ENCODE measurements around the gene ANK3.

ANK3 gene

GRCh38 chr10:60291344-60291930, 98.2 kb downstream of the ANK3 start (continued):
- TF ChIP-seq ZBTB8A (tag by site-specific recombination; IDR thresholded peaks at IDR 0.05) (no peak), MYNN (tag by site-specific recombination; IDR thresholded peaks at IDR 0.05; ENCODE audit: borderline replicate concordance) (no peak), ZNF580 (tag by site-specific recombination; IDR thresholded peaks at IDR 0.05) (no peak), ZNF426 (tag by site-specific recombination; IDR thresholded peaks at IDR 0.05) (no peak), ZNF548 (tag by site-specific recombination; IDR thresholded peaks at IDR 0.05) (no peak)

- H3K9me3 ChIP-seq (ENCODE audit: control insufficient read depth, insufficient read depth, low read depth, low read length): no peaks in the 10 kb centered on the region
- no peak for TF ChIP-seq ZNF529 (tag by site-specific recombination; IDR thresholded peaks at IDR 0.05; ENCODE audit: insufficient replicate concordance)
- no peak for TF ChIP-seq ZNF501 (tag by site-specific recombination; IDR thresholded peaks at IDR 0.05)
- TF ChIP-seq AEBP2 (tag by site-specific recombination; IDR thresholded peaks at IDR 0.05; ENCODE audit: borderline replicate concordance): no peak
- TF ChIP-seq ZIC2 (tag by site-specific recombination; IDR thresholded peaks at IDR 0.05): peak; percentile 58
- no peak for TF ChIP-seq HOXC10 (CRISPR knock-in tag; IDR thresholded peaks at IDR 0.05)
- ChIA-PET POLR2A (no interaction called here), CTCF (interaction anchor here (0.8 kb wide), 1 partner anchor 384 kb away, joined by 3 read pairs; the partner anchor contains the start of gene CCDC6)
- no peak overlapping the region for H3K4me3 ChIP-seq (ENCODE audit: low read depth, low read length)
- peaks cover 10% of the 10 kb centered on the region for H3K4me1 ChIP-seq (ENCODE audit: control insufficient read depth, insufficient read depth, low read length)
- no peak overlapping the region for H3K27ac ChIP-seq (ENCODE audit: extremely low read depth, low read depth, low read length)
- no peaks in the 10 kb centered on the region for H3K36me3 ChIP-seq (ENCODE audit: control insufficient read depth in 2 of 2, insufficient read depth in 1 of 2, low read length in 2 of 2)
Observed at GRCh38 chr10:60290558-60290957, 99.1 kb downstream of the ANK3 start.

- no peaks in the 10 kb centered on the region for H3K36me3 ChIP-seq (ENCODE audit: control insufficient read depth in 2 of 2, insufficient read depth in 1 of 2, low read length in 2 of 2)
- no peaks in the 10 kb centered on the region for H3K9me3 ChIP-seq (ENCODE audit: control insufficient read depth, insufficient read depth, low read depth, low read length)
- no peak overlapping the region for H3K4me3 ChIP-seq (ENCODE audit: low read depth, low read length)
- no peak overlapping the region for H3K27ac ChIP-seq (ENCODE audit: extremely low read depth, low read depth, low read length)
- ChIA-PET CTCF (interaction anchor here (0.6 to 0.7 kb wide), 2 partner anchors 10 to 1747 kb away, joined by 3 to 5 read pairs; no protein-coding TSS in a partner anchor), POLR2A (no interaction called here)
- H3K4me1 ChIP-seq (ENCODE audit: control insufficient read depth, insufficient read depth, low read length): peaks cover 10% of the 10 kb centered on the region
- no peak for TF ChIP-seq ZBTB48 (tag by site-specific recombination; IDR thresholded peaks at IDR 0.05)
- no peak for TF ChIP-seq ZBTB7A (tag by site-specific recombination; IDR thresholded peaks at IDR 0.05; ENCODE audit: low read depth)
- TF ChIP-seq ZNF600 (tag by site-specific recombination; IDR thresholded peaks at IDR 0.05): no peak
- no peak for TF ChIP-seq MYNN (tag by site-specific recombination; IDR thresholded peaks at IDR 0.05; ENCODE audit: borderline replicate concordance)
- TF ChIP-seq GLIS1 (tag by site-specific recombination; IDR thresholded peaks at IDR 0.05): no peak
- TF ChIP-seq KLF9 (tag by site-specific recombination; IDR thresholded peaks at IDR 0.05; ENCODE audit: low read depth): no peak
- no peak for TF ChIP-seq ZNF394 (tag by site-specific recombination; IDR thresholded peaks at IDR 0.05; ENCODE audit: borderline replicate concordance)
Observed at GRCh38 chr10:60289800-60290199, 99.9 kb downstream of the ANK3 start.

DNA sequence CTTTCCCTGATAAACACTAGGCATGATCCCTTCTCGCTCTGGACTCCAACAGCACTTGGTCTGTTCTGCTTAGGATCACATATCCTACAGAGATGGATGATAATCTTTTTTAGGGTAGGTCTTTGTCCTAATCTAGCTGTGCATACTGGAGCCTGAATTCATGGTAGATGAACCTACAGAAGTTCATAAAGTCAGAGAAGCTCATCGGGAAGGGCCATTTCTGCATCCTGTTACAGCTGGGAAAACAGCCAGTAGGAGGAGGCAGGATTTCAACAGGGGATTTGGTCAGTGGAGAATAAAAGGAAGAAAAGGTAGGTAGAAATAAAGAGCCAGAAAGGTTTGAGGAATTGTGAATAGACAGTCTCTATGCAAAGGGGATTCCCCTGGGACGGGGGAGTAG, 101.4 kb downstream of the ANK3 start:
- ChIA-PET CTCF (interaction anchor here (0.8 kb wide), 1 partner anchor 49 kb away, joined by 3 read pairs; no protein-coding TSS in a partner anchor), POLR2A (no interaction called here)
- H3K27ac ChIP-seq (ENCODE audit: extremely low read depth, low read depth, low read length): no peak overlapping the region
- no peaks in the 10 kb centered on the region for H3K36me3 ChIP-seq (ENCODE audit: control insufficient read depth in 2 of 2, insufficient read depth in 1 of 2, low read length in 2 of 2)
- no peak overlapping the region for H3K4me3 ChIP-seq (ENCODE audit: low read depth, low read length)
- peaks cover 10% of the 10 kb centered on the region for H3K4me1 ChIP-seq (ENCODE audit: control insufficient read depth, insufficient read depth, low read length)
- H3K9me3 ChIP-seq (ENCODE audit: control insufficient read depth, insufficient read depth, low read depth, low read length): no peaks in the 10 kb centered on the region
- TF ChIP-seq ZNF792 (tag by site-specific recombination; IDR thresholded peaks at IDR 0.05) (no peak), ZSCAN16 (tag by site-specific recombination; IDR thresholded peaks at IDR 0.05) (no peak), ZFP69B (tag by site-specific recombination; IDR thresholded peaks at IDR 0.05) (no peak), ZNF350 (tag by site-specific recombination; IDR thresholded peaks at IDR 0.05) (no peak), ZNF571 (tag by site-specific recombination; IDR thresholded peaks at IDR 0.05) (no peak), ZNF280C (tag by site-specific recombination; IDR thresholded peaks at IDR 0.05) (no peak), ZNF394 (tag by site-specific recombination; IDR thresholded peaks at IDR 0.05; ENCODE audit: borderline replicate concordance) (no peak)
- TF ChIP-seq, protein P1, sequence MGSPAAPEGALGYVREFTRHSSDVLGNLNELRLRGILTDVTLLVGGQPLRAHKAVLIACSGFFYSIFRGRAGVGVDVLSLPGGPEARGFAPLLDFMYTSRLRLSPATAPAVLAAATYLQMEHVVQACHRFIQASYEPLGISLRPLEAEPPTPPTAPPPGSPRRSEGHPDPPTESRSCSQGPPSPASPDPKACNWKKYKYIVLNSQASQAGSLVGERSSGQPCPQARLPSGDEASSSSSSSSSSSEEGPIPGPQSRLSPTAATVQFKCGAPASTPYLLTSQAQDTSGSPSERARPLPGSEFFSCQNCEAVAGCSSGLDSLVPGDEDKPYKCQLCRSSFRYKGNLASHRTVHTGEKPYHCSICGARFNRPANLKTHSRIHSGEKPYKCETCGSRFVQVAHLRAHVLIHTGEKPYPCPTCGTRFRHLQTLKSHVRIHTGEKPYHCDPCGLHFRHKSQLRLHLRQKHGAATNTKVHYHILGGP (tag by site-specific recombination; IDR thresholded peaks at IDR 0.05): no peak
- TF ChIP-seq, protein P2, sequence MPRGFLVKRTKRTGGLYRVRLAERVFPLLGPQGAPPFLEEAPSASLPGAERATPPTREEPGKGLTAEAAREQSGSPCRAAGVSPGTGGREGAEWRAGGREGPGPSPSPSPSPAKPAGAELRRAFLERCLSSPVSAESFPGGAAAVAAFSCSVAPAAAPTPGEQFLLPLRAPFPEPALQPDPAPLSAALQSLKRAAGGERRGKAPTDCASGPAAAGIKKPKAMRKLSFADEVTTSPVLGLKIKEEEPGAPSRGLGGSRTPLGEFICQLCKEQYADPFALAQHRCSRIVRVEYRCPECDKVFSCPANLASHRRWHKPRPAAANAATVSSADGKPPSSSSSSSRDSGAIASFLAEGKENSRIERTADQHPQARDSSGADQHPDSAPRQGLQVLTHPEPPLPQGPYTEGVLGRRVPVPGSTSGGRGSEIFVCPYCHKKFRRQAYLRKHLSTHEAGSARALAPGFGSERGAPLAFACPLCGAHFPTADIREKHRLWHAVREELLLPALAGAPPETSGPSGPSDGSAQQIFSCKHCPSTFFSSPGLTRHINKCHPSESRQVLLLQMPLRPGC (tag by site-specific recombination; IDR thresholded peaks at IDR 0.05): no peak
